Loucy (cell line): ENCODE results near the gene CENPB.

Experiments
- CTCF ChIP-seq: fragments of 200-600 bp; sonication (generic); conservative IDR thresholded peaks from 2 replicates; pipeline ENCODE4 v1.5.1; 2014; ENCODE audit warnings: mild to moderate bottlenecking, antibody characterized with exemption, low read length
- EZH2phosphoT487 ChIP-seq: fragments of 200-600 bp; IDR thresholded peaks from 2 replicates; pipeline ENCODE4 v1.6.1; 2018; ENCODE audit warnings: antibody characterized with exemption, mild to moderate bottlenecking, moderate library complexity, borderline replicate concordance

DNA sequence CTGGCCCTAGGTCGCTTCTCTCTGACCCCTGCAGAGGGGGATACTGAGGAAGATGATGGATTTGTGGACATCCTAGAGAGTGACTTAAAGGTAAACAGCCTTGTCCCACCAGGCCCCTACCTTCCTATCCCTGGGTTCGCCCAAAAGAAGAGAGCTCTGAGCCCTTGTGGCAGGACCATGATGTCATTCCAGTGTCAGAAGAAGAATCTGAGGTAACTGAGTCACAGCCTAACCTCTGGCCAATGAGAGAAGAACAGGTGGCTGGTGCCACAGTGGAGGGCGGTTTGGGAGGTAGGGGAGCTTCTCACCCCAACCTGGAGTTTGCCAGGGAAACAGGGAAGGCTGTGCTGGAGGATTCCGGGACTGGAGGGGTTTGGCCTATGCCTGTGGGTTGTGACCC lies 14.8 kb upstream of the CENPB start:
- no peak for TF ChIP-seq CTCF
- no peak for TF ChIP-seq EZH2phosphoT487
